OCI-LY1 (cell line): Measurements from ENCODE around the gene SLC25A44.

Experiments
- CTCF ChIP-seq: fragments of 200-600 bp; sonication (generic), shearing (Covaris generic); IDR thresholded peaks from 2 replicates; pipeline ENCODE4 v1.5.1; 2017; ENCODE audit warnings: mild to moderate bottlenecking, antibody characterized with exemption, low read length, moderate library complexity, mixed read lengths
- EZH2 ChIP-seq: fragments of 200-600 bp; sonication (generic), shearing (Covaris generic); IDR thresholded peaks from 2 replicates; pipeline ENCODE4 v1.8.0; 2017; ENCODE audit warnings: borderline replicate concordance, mixed run types, mild to moderate bottlenecking, antibody characterized with exemption, low read length, moderate library complexity, mixed read lengths

DNA sequence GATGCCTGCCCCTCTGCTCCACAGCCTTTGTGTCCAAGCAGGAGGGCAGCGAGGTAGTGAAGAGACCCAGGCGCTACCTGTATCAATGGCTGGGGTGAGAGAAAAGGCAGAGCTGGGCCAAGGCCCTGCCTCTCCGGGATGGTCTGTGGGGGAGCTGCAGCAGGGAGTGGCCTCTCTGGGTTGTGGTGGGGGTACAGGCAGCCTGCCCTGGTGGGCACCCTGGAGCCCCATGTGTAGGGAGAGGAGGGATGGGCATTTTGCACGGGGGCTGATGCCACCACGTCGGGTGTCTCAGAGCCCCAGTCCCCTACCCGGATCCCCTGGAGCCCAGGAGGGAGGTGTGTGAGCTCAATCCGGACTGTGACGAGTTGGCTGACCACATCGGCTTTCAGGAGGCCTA lies 48.8 kb downstream of the SLC25A44 start:
- no peak for TF ChIP-seq CTCF
- TF ChIP-seq EZH2 = no peak
